ENCODE data around the gene TBCD. TPM values are rescaled to one million over a fixed set of nuclear protein-coding genes. Genes with fewer than 3 reads are reported as not detected.

TBCD gene
- total RNA-seq, 1 experiment from 2014 or later, result 94.6 TPM

DNA sequence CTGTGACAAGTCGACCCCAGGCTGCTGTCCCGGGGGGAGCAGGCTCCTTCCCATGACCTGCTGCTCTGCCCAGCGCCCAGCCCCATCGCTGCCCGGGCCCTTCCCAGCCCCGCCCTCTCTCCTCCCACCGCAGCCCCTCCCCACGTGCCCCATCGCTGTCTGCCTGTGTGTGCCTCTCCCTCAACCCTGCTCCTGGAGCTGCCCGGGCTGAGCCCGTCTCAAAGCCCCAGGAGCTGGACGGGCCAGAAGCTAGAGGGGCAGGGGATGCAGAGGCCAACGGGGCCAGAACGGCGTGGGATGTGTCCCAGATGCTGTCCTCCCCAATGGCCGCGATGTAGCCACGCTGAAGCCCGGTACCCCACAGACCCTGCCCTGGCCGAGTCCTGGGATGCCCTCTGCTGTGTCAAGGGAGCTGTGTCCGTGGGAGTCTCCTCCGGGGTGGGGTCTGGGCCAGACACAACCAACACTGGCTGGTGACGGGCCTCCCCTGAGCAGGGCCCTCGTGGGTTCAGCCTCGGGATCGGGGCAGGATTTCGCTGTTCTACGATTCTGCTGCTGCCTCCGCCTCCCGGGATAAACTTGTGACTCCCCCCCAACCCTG, 206.2 kb downstream of the TBCD start:
- intact Hi-C loops (cut with micrococcal nuclease; ENCODE audit: unreplicated experiment), result no loop called here
- BruUV-seq (replicated peaks), result no TSS peak
- no peaks in the 10 kb centered on the region for H3K4me1 ChIP-seq
- H3K4me3 Mint-ChIP-seq (ENCODE audit: unreplicated experiment), result no peak overlapping the region
- peaks cover 5% of the 10 kb centered on the region for H3K9me3 Mint-ChIP-seq (ENCODE audit: unreplicated experiment)
- H3K4me1 Mint-ChIP-seq (ENCODE audit: low read depth, unreplicated experiment), result no peaks in the 10 kb centered on the region
- ChIA-PET POLR2A (no interaction called here), CTCF (interaction anchor here (0.6 kb wide), 1 partner anchor 27 kb away, joined by 5 read pairs; no protein-coding TSS in a partner anchor)
- TF ChIP-seq, protein P1, sequence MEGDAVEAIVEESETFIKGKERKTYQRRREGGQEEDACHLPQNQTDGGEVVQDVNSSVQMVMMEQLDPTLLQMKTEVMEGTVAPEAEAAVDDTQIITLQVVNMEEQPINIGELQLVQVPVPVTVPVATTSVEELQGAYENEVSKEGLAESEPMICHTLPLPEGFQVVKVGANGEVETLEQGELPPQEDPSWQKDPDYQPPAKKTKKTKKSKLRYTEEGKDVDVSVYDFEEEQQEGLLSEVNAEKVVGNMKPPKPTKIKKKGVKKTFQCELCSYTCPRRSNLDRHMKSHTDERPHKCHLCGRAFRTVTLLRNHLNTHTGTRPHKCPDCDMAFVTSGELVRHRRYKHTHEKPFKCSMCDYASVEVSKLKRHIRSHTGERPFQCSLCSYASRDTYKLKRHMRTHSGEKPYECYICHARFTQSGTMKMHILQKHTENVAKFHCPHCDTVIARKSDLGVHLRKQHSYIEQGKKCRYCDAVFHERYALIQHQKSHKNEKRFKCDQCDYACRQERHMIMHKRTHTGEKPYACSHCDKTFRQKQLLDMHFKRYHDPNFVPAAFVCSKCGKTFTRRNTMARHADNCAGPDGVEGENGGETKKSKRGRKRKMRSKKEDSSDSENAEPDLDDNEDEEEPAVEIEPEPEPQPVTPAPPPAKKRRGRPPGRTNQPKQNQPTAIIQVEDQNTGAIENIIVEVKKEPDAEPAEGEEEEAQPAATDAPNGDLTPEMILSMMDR (IDR thresholded peaks at IDR 0.05; ENCODE audit: insufficient read depth in 1 of 2, low read depth in 1 of 2, low read length in 1 of 2, severe bottlenecking in 1 of 2, unreplicated experiment in 1 of 2), result no peak
- DNase-seq, result peak in 1 of 2 experiments; percentile 36
- H3K27ac Mint-ChIP-seq (ENCODE audit: unreplicated experiment), result no peak overlapping the region
- H3K27me3 Mint-ChIP-seq (ENCODE audit: insufficient read depth, unreplicated experiment), result no peaks in the 10 kb centered on the region
- H3K27me3 ChIP-seq (replicated peaks; ENCODE audit: control insufficient read depth, insufficient read depth, low read length), result no peaks in the 10 kb centered on the region
- peaks cover 4% of the 10 kb centered on the region; the same call in 1 of the 2 replicates for H3K9me3 ChIP-seq
- peaks cover 8% of the 10 kb centered on the region for H3K36me3 Mint-ChIP-seq (ENCODE audit: insufficient read depth, unreplicated experiment)
- H3K36me3 ChIP-seq (ENCODE audit: control insufficient read depth, insufficient read depth, low read length), result peaks cover 4% of the 10 kb centered on the region
- no peak overlapping the region for H3K4me3 ChIP-seq (ENCODE audit: low read depth, low read length)

DNA sequence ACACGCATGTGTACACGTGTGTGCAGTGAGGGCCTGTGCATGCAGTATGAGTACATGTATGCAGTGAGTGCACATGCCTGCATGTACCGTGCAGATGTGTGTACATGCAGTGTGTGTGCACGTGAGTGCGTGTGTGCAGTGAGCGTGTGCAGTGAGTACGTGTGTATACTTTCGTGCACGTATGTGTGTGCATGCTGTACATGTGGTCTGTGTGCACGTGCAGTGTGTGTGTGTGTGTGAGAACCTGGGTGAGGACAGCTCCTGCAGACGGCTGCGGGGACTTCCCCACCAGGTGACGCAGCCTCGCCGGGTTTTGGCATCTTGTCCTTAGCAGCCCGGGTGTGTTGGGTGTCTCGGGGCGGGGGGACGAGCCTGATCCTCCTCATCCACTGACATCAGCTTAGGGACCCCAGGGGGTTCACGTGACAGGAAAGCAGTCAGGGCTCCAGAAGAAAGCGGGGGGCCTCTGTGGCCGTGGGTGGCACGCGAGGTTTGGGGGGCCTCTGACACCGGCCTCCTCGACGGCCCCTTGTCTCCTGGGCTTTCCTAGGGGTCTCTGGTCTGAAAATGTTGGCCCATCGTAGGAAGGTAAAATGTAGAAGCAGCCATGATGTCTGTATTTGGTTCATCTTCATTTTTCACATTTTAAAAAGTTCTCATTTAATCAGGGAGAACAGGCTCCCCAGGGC, 207.5 kb downstream of the TBCD start:
- Histone ChIP-seq H3K9me3 (peaks cover 1% of the 10 kb centered on the region; the same call in 1 of the 2 replicates), H3K36me3 (ENCODE audit: control insufficient read depth, insufficient read depth, low read length) (peaks cover 4% of the 10 kb centered on the region), H3K4me3 (ENCODE audit: low read depth, low read length) (no peak overlapping the region), H3K4me1 (no peaks in the 10 kb centered on the region), H3K27me3 (replicated peaks; ENCODE audit: control insufficient read depth, insufficient read depth, low read length) (no peaks in the 10 kb centered on the region)
- Mint-ChIP-seq H3K9me3 (ENCODE audit: unreplicated experiment) (no peaks in the 10 kb centered on the region), H3K36me3 (ENCODE audit: insufficient read depth, unreplicated experiment) (peaks cover 8% of the 10 kb centered on the region), H3K4me3 (ENCODE audit: unreplicated experiment) (no peak overlapping the region), H3K4me1 (ENCODE audit: low read depth, unreplicated experiment) (no peaks in the 10 kb centered on the region), H3K27me3 (ENCODE audit: insufficient read depth, unreplicated experiment) (no peaks in the 10 kb centered on the region), H3K27ac (ENCODE audit: unreplicated experiment) (no peak overlapping the region)
- CTCF ChIA-PET, result no interaction called here
- TF ChIP-seq, protein P1 (IDR thresholded peaks at IDR 0.05; ENCODE audit: insufficient read depth in 1 of 2, low read depth in 1 of 2, low read length in 1 of 2, severe bottlenecking in 1 of 2, unreplicated experiment in 1 of 2), result no peak
- no TSS peak for BruUV-seq (replicated peaks)
- intact Hi-C loops (cut with micrococcal nuclease; ENCODE audit: unreplicated experiment), result no loop called here
- POLR2A ChIA-PET, result no interaction called here
- DNase-seq, result peak in 1 of 2 experiments; percentile 14

DNA sequence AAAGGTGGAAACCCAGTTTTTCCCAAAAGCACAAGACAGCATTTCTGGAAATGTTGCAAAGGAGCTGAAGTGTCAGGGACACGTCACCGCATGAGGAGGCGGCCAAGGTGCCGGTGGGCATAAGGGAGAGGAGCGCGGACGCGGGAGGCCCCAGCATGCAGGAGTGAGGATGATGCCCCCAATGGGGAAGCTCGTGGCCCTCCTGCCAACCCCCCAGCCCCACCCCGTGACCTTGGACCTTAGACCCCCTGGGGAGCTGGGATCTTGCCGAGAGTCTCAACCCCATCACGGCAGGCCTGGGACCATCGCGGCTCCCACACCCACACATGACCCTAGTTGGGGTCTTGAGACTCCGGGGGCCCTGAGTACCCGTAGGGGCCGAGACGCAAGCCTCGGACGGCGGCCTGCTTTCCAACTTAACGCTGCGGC, 208.1 kb downstream of the TBCD start:
- Histone ChIP-seq H3K4me3 (ENCODE audit: low read depth, low read length) (no peak overlapping the region), H3K27me3 (replicated peaks; ENCODE audit: control insufficient read depth, insufficient read depth, low read length) (no peaks in the 10 kb centered on the region), H3K9me3 (no peaks in the 10 kb centered on the region; the same call in 1 of the 2 replicates), H3K4me1 (no peaks in the 10 kb centered on the region), H3K36me3 (ENCODE audit: control insufficient read depth, insufficient read depth, low read length) (peaks cover 4% of the 10 kb centered on the region)
- Mint-ChIP-seq H3K9me3 (ENCODE audit: unreplicated experiment) (no peaks in the 10 kb centered on the region), H3K4me3 (ENCODE audit: unreplicated experiment) (no peak overlapping the region), H3K4me1 (ENCODE audit: low read depth, unreplicated experiment) (no peaks in the 10 kb centered on the region), H3K27me3 (ENCODE audit: insufficient read depth, unreplicated experiment) (no peaks in the 10 kb centered on the region), H3K27ac (ENCODE audit: unreplicated experiment) (no peak overlapping the region), H3K36me3 (ENCODE audit: insufficient read depth, unreplicated experiment) (peaks cover 8% of the 10 kb centered on the region)
- intact Hi-C loops (cut with micrococcal nuclease; ENCODE audit: unreplicated experiment), result no loop called here
- ChIA-PET CTCF (no interaction called here), POLR2A (no interaction called here)
- BruUV-seq (replicated peaks), result no TSS peak
- TF ChIP-seq, protein P1 (IDR thresholded peaks at IDR 0.05; ENCODE audit: insufficient read depth in 1 of 2, low read depth in 1 of 2, low read length in 1 of 2, severe bottlenecking in 1 of 2, unreplicated experiment in 1 of 2), result no peak
- peak in 1 of 2 experiments; percentile 17 for DNase-seq

Measured in Caco-2 (cell line).